ENCODE measurements around the gene HSP90AB1. TPM values are rescaled to one million over a fixed set of nuclear protein-coding genes. Genes with fewer than 3 reads are reported as not detected.

HSP90AB1 gene
- total and polyA plus RNA-seq, 2 of the 8 experiments (the other 6 are each of a cell fraction or from before 2014, with no cell fraction given) = 1,564 to 2,297 TPM

DNA sequence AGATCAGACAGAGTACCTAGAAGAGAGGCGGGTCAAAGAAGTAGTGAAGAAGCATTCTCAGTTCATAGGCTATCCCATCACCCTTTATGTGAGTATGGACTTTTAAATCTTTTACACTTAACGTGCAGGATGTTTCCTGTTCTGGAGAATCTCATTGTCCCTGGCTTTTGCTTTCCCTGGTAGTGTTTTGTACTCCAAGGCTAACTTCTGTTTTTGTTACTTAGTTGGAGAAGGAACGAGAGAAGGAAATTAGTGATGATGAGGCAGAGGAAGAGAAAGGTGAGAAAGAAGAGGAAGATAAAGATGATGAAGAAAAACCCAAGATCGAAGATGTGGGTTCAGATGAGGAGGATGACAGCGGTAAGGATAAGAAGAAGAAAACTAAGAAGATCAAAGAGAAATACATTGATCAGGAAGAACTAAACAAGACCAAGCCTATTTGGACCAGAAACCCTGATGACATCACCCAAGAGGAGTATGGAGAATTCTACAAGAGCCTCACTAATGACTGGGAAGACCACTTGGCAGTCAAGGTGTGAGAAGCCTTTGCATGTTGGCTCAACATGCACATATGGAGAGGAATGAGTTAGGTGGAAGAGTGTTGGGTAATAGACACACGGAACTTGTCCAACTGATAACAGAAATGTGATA is 3.3 kb downstream of the HSP90AB1 start:
- Histone ChIP-seq H3K14ac (ENCODE audit: insufficient read length) (no peak overlapping the region), H2AK5ac (ENCODE audit: low read depth, low read length) (no peak overlapping the region), H3K4me3 (ENCODE audit: extremely low read depth in 1 of 4, insufficient read depth in 2 of 4, low read depth in 3 of 4, low read length in 4 of 4) (peak overlapping the region in 1 of 4 experiments; percentile 96; a peak in 2 of 8 replicates), H3K27ac (ENCODE audit: low read depth, low read length) (no peak overlapping the region), H3K23me2 (ENCODE audit: low read depth, low read length) (peaks cover 12% of the 10 kb centered on the region), H2BK12ac (ENCODE audit: low read depth, low read length) (no peak overlapping the region), H3K27me3 (replicated peaks in 1 of 4; ENCODE audit: control insufficient read depth in 3 of 4, extremely low read depth in 1 of 4, insufficient read depth in 3 of 4, low read length in 3 of 4) (no peaks in the 10 kb centered on the region), H3K4me2 (ENCODE audit: insufficient read depth in 1 of 2, low read depth in 2 of 2, low read length in 2 of 2) (peak overlapping the region; percentile 12 to 65; a peak in 1 of 4 replicates), H4K91ac (replicated peaks; ENCODE audit: insufficient read length, low read length) (no peak overlapping the region), H3K79me2 (ENCODE audit: control insufficient read depth in 1 of 2, insufficient read depth in 2 of 2, low read length in 2 of 2) (peaks cover 27 to 56% of the 10 kb centered on the region in 2 experiments), H4K20me1 (replicated peaks in 1 of 2; ENCODE audit: control insufficient read depth in 1 of 2, insufficient read depth in 2 of 2, low read length in 2 of 2) (peaks cover 37 to 44% of the 10 kb centered on the region in 2 experiments), H3K56ac (replicated peaks; ENCODE audit: insufficient read length, low read depth, low read length) (no peak overlapping the region), H3K4me1 (replicated peaks in 1 of 4; ENCODE audit: control insufficient read depth in 3 of 4, insufficient read depth in 4 of 4, low read length in 3 of 4) (peaks cover 5 to 18% (median 12%) of the 10 kb centered on the region in 4 experiments), H3K4ac (replicated peaks; ENCODE audit: insufficient read length, low read depth, low read length) (no peak overlapping the region), H4K5ac (ENCODE audit: insufficient read length, low read depth, low read length) (no peak overlapping the region), H3K79me1 (ENCODE audit: low read depth, low read length) (no peaks in the 10 kb centered on the region; the same call in 1 of the 2 replicates), H2AFZ (ENCODE audit: low read length) (no peak overlapping the region), H3K9me3 (ENCODE audit: insufficient read depth in 2 of 2, low read depth in 1 of 2, low read length in 1 of 2) (no peaks in the 10 kb centered on the region), H3K36me3 (ENCODE audit: control insufficient read depth in 2 of 4, insufficient read depth in 4 of 4, low read length in 3 of 4) (peaks cover 54 to 74% (median 67%) of the 10 kb centered on the region in 4 experiments), H3K9ac (replicated peaks in 1 of 4; ENCODE audit: extremely low read depth in 1 of 4, low read depth in 3 of 4, low read length in 3 of 4) (no peak overlapping the region), H2BK15ac (ENCODE audit: low read length) (no peak overlapping the region), H2BK5ac (ENCODE audit: low read depth, low read length) (no peak overlapping the region), H4K8ac (ENCODE audit: extremely low read depth, insufficient read depth, low read length) (no peak overlapping the region), H3K18ac (ENCODE audit: extremely low read depth, low read length) (no peak overlapping the region), H3K23ac (ENCODE audit: insufficient read length) (no peak overlapping the region), H2BK120ac (replicated peaks; ENCODE audit: low read depth, low read length) (no peak overlapping the region), H2BK20ac (ENCODE audit: low read length) (no peak overlapping the region)
- FAIRE-seq = no peak
- CTCF ChIA-PET (ENCODE audit: partially characterized antibody) = interaction anchor here (0.7 to 8.1 kb wide), 3 partner anchors 14 to 1940 kb away, joined by 3 to 102 read pairs (median 19); no protein-coding TSS in a partner anchor
- WGBS, 2 experiments (ENCODE audit: extremely low coverage in 1 of 2, insufficient coverage in 1 of 2, insufficient read length in 1 of 2, insufficient replicate concordance in 2 of 2, low coverage in 1 of 2, low lambda C conversion rate in 2 of 2, missing lambda C conversion rate in 1 of 2) = 91 to 100% methylated on average over 1 to 6 of the region's 6 CpGs
- POLR2A ChIA-PET (ENCODE audit: partially characterized antibody) = interaction anchor here (0.8 to 18.9 kb wide), 18 partner anchors 8 to 134 kb away, joined by 3 to 581 read pairs (median 6); partner anchors contain the start of genes CAPN11, HSP90AB1, NFKBIE and SLC29A1
- DNase-seq (ENCODE audit: low read depth in 1 of 2, low spot score in 2 of 2) = no peak
- TF ChIP-seq CHD1 (IDR thresholded peaks at IDR 0.05; ENCODE audit: low read depth, low read length) (no peak), EP300 (IDR thresholded peaks at IDR 0.05; ENCODE audit: borderline replicate concordance in 1 of 2, low read depth in 2 of 2, low read length in 2 of 2) (no peak), TCF12 (IDR thresholded peaks at IDR 0.05; ENCODE audit: low read depth, low read length) (no peak), GTF2F1 (IDR thresholded peaks at IDR 0.05; ENCODE audit: borderline replicate concordance, low read depth, low read length) (no peak), ASH2L (IDR thresholded peaks at IDR 0.05; ENCODE audit: low read length) (no peak), SRF (IDR thresholded peaks at IDR 0.05; ENCODE audit: low read depth, low read length) (no peak), YY1 (IDR thresholded peaks at IDR 0.05; ENCODE audit: low read depth, low read length) (no peak)
